ENCODE measurements around the gene TRIM63. TPM values are rescaled to one million over a fixed set of nuclear protein-coding genes. Genes with fewer than 3 reads are reported as not detected.
A peak's percentile ranks its signal among the peaks of the same experiment; 100 is the strongest.

The TRIM63 gene
- total and polyA plus RNA-seq, 9 of the 15 experiments (the other 6 are each of a cell fraction or from before 2014, with no cell fraction given): 0.08 to 0.57 (median 0.36) TPM

- no peak for TF ChIP-seq PRPF4 (IDR thresholded peaks at IDR 0.05; ENCODE audit: insufficient read depth, low read depth, low read length, poor library complexity, severe bottlenecking)
- no peak for TF ChIP-seq PRMT5 (CRISPR knock-in tag; IDR thresholded peaks at IDR 0.05)
- TF ChIP-seq, protein P1, sequence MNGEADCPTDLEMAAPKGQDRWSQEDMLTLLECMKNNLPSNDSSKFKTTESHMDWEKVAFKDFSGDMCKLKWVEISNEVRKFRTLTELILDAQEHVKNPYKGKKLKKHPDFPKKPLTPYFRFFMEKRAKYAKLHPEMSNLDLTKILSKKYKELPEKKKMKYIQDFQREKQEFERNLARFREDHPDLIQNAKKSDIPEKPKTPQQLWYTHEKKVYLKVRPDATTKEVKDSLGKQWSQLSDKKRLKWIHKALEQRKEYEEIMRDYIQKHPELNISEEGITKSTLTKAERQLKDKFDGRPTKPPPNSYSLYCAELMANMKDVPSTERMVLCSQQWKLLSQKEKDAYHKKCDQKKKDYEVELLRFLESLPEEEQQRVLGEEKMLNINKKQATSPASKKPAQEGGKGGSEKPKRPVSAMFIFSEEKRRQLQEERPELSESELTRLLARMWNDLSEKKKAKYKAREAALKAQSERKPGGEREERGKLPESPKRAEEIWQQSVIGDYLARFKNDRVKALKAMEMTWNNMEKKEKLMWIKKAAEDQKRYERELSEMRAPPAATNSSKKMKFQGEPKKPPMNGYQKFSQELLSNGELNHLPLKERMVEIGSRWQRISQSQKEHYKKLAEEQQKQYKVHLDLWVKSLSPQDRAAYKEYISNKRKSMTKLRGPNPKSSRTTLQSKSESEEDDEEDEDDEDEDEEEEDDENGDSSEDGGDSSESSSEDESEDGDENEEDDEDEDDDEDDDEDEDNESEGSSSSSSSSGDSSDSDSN (IDR thresholded peaks at IDR 0.05; ENCODE audit: borderline replicate concordance in 1 of 2, low read depth in 2 of 2, low read length in 2 of 2): peak; percentile 91 to 98
- TF ChIP-seq DDX20 (tag; IDR thresholded peaks at IDR 0.05; ENCODE audit: low read depth): no peak
- no peak for TF ChIP-seq ZNF184 (CRISPR knock-in tag; IDR thresholded peaks at IDR 0.05)
- TF ChIP-seq, protein P2, sequence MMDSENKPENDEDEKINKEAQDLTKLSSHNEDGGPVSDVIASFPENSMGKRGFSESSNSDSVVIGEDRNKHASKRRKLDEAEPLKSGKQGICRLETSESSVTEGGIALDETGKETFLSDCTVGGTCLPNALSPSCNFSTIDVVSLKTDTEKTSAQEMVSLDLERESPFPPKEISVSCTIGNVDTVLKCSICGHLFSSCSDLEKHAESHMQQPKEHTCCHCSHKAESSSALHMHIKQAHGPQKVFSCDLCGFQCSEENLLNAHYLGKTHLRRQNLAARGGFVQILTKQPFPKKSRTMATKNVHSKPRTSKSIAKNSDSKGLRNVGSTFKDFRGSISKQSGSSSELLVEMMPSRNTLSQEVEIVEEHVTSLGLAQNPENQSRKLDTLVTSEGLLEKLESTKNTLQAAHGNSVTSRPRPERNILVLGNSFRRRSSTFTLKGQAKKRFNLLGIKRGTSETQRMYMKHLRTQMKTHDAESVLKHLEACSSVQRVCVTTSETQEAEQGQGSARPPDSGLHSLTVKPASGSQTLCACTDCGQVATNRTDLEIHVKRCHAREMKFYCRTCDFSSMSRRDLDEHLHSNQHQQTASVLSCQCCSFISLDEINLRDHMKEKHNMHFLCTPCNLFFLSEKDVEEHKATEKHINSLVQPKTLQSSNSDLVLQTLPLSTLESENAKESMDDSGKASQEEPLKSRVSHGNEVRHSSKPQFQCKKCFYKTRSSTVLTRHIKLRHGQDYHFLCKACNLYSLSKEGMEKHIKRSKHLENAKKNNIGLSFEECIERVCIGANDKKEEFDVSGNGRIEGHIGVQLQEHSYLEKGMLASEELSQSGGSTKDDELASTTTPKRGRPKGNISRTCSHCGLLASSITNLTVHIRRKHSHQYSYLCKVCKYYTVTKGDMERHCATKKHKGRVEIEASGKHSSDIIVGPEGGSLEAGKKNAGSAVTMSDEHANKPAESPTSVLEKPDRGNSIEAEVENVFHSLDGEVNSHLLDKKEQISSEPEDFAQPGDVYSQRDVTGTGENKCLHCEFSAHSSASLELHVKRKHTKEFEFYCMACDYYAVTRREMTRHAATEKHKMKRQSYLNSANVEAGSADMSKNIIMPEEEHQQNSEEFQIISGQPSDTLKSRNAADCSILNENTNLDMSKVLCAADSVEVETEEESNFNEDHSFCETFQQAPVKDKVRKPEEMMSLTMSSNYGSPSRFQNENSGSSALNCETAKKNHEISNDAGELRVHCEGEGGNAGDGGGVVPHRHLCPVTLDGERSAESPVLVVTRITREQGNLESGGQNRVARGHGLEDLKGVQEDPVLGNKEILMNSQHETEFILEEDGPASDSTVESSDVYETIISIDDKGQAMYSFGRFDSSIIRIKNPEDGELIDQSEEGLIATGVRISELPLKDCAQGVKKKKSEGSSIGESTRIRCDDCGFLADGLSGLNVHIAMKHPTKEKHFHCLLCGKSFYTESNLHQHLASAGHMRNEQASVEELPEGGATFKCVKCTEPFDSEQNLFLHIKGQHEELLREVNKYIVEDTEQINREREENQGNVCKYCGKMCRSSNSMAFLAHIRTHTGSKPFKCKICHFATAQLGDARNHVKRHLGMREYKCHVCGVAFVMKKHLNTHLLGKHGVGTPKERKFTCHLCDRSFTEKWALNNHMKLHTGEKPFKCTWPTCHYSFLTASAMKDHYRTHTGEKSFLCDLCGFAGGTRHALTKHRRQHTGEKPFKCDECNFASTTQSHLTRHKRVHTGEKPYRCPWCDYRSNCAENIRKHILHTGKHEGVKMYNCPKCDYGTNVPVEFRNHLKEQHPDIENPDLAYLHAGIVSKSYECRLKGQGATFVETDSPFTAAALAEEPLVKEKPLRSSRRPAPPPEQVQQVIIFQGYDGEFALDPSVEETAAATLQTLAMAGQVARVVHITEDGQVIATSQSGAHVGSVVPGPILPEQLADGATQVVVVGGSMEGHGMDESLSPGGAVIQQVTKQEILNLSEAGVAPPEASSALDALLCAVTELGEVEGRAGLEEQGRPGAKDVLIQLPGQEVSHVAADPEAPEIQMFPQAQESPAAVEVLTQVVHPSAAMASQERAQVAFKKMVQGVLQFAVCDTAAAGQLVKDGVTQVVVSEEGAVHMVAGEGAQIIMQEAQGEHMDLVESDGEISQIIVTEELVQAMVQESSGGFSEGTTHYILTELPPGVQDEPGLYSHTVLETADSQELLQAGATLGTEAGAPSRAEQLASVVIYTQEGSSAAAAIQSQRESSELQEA (IDR thresholded peaks at IDR 0.05; ENCODE audit: low read depth): peak; percentile 91
- TF ChIP-seq TEAD2 (tag; IDR thresholded peaks at IDR 0.05): no peak
- no peak for TF ChIP-seq PPARD (CRISPR knock-in tag; IDR thresholded peaks at IDR 0.05)
- TF ChIP-seq ZFPM2 (CRISPR knock-in tag; IDR thresholded peaks at IDR 0.05): 0 out of 2 replicates have a peak, but pooled peaks have one; percentile 24
- TF ChIP-seq, protein P3, sequence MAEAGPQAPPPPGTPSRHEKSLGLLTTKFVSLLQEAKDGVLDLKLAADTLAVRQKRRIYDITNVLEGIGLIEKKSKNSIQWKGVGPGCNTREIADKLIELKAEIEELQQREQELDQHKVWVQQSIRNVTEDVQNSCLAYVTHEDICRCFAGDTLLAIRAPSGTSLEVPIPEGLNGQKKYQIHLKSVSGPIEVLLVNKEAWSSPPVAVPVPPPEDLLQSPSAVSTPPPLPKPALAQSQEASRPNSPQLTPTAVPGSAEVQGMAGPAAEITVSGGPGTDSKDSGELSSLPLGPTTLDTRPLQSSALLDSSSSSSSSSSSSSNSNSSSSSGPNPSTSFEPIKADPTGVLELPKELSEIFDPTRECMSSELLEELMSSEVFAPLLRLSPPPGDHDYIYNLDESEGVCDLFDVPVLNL (CRISPR knock-in tag; IDR thresholded peaks at IDR 0.05; ENCODE audit: low read depth): peak; percentile 54; the same call in 1 of the 2 replicates
- TF ChIP-seq CC2D1A (IDR thresholded peaks at IDR 0.05): no peak
- TF ChIP-seq, protein P4, sequence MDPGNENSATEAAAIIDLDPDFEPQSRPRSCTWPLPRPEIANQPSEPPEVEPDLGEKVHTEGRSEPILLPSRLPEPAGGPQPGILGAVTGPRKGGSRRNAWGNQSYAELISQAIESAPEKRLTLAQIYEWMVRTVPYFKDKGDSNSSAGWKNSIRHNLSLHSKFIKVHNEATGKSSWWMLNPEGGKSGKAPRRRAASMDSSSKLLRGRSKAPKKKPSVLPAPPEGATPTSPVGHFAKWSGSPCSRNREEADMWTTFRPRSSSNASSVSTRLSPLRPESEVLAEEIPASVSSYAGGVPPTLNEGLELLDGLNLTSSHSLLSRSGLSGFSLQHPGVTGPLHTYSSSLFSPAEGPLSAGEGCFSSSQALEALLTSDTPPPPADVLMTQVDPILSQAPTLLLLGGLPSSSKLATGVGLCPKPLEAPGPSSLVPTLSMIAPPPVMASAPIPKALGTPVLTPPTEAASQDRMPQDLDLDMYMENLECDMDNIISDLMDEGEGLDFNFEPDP (CRISPR knock-in tag; IDR thresholded peaks at IDR 0.05): no peak
- TF ChIP-seq C11orf30 (IDR thresholded peaks at IDR 0.05; ENCODE audit: low read depth): peak; percentile 62
Observed at GRCh38 chr1:26111530-26112406, 44.3 kb upstream of the TRIM63 start, which contains the start of gene PDIK1L (continued).
